ENCODE results near the gene OTUD1. TPM values are rescaled to one million over a fixed set of nuclear protein-coding genes. Genes with fewer than 3 reads are reported as not detected.

The OTUD1 gene
- total RNA-seq, 2 experiments from 2014 or later = 4.5 to 6.8 TPM

Small RNA genes lying within 50 kb of the gene (microRNA-seq; reads per million reads assigned to microRNA genes)
- gene MIR1254-2 (ENCODE audit: borderline replicate concordance) = not detected

Small RNA genes lying within 50 kb of the gene (small RNA-seq; reads per million reads assigned to genes)
- gene MIR1254-2 = not detected

Other genes starting within 250 kb of the OTUD1 start
- gene PTF1A, start 246.8 kb upstream of the OTUD1 start, total RNA-seq (2014; rRNA removed; shearing (Covaris generic)) = not detected in 2 replicates
- gene PTF1A, start 246.8 kb upstream of the OTUD1 start, total RNA-seq (2022) = not detected in 2 replicates
- gene C10orf67, start 94.3 kb upstream of the OTUD1 start, total RNA-seq (2014; rRNA removed; shearing (Covaris generic)) = not detected in 2 replicates
- gene C10orf67, start 94.3 kb upstream of the OTUD1 start, total RNA-seq (2022) = not detected in 2 replicates